Measurements from ENCODE around the gene ARHGAP11A. TPM values are rescaled to one million over a fixed set of nuclear protein-coding genes. Genes with fewer than 3 reads are reported as not detected.
"Not testable (repeated sequence)": the region's sequence is repeated elsewhere in the genome, so short reads cannot be mapped to it uniquely, and the experiment has no call there.

ARHGAP11A gene
- 13.8 and 84.9 TPM in 2 replicates for total RNA-seq (2011; cell fraction: chromatin; rRNA removed; ENCODE audit: low replicate concordance)
- 10.0 and 17.0 TPM in 2 replicates for total RNA-seq (2011; cell fraction: nucleolus; rRNA removed)
- total RNA-seq (2011; cell fraction: nucleoplasm; rRNA removed) = 27.4 and 31.5 TPM in 2 replicates
- total RNA-seq (2014; rRNA removed) (39.0 and 40.5 TPM in 2 replicates), total RNA-seq (2014; rRNA removed; fragmentation: Illumina TruSeq; extraction: Trizol) (68.9 and 89.7 TPM in 2 replicates), total RNA-seq (2015; rRNA removed; fragmentation: Illumina TruSeq; extraction: Trizol) (61.1 and 61.5 TPM in 2 replicates), total RNA-seq (2021) (68.4 and 92.5 TPM in 2 replicates), polyA plus RNA-seq (2011; rRNA removed) (36.9 and 49.8 TPM in 2 replicates), polyA plus RNA-seq (2014; fragmentation: Illumina TruSeq; extraction: Trizol) (76.8 and 81.3 TPM in 2 replicates), polyA plus RNA-seq (2014; fragmentation: Nextera tagmentation; extraction: Ambion mirVana) (10 to 100 TPM; 17.5 to 21.0 TPM), polyA plus RNA-seq (2014; rRNA removed) (50.2 and 66.6 TPM in 2 replicates), polyA minus RNA-seq (2011; rRNA and poly(A)+ RNA removed) (42.8 and 58.4 TPM in 2 replicates), Bru-seq, nascent RNA (percentile 96 among the genes with signal in this experiment), BruChase-seq, experiment 1, labeled RNA remaining after a 2-hour chase (percentile 98 among the genes with signal in this experiment), BruChase-seq, experiment 2, labeled RNA remaining after a 6-hour chase (percentile 98 among the genes with signal in this experiment)
- 7.7 and 14.0 TPM in 2 replicates for polyA plus RNA-seq (2011; cell fraction: cytosol; rRNA removed)
- 17.3 and 17.5 TPM in 2 replicates for polyA plus RNA-seq (2011; cell fraction: nucleus; rRNA removed)
- 31.7 and 61.7 TPM in 2 replicates for polyA plus RNA-seq (2012)
- polyA minus RNA-seq (2011; cell fraction: cytosol; rRNA and poly(A)+ RNA removed) = 20.0 and 23.5 TPM in 2 replicates
- 16.2 and 27.1 TPM in 2 replicates for polyA minus RNA-seq (2011; cell fraction: nucleus; rRNA and poly(A)+ RNA removed)
- long read RNA-seq, experiment 1, full-length matches to known transcripts = 276 of 422 reads
- long read RNA-seq, experiment 1, partial matches to known transcripts = 84 of 422 reads
- long read RNA-seq, experiment 1, other reads (novel, unspliced or antisense) = 62 of 422 reads
- long read RNA-seq, experiment 2, full-length matches to known transcripts = 9 of 43 reads
- long read RNA-seq, experiment 2, partial matches to known transcripts = 8 of 43 reads
- long read RNA-seq, experiment 2, other reads (novel, unspliced or antisense) = 26 of 43 reads
- long read RNA-seq, experiment 3, full-length matches to known transcripts = 22 of 35 reads
- long read RNA-seq, experiment 3, partial matches to known transcripts = 5 of 35 reads
- long read RNA-seq, experiment 3, other reads (novel, unspliced or antisense) = 8 of 35 reads

DNA sequence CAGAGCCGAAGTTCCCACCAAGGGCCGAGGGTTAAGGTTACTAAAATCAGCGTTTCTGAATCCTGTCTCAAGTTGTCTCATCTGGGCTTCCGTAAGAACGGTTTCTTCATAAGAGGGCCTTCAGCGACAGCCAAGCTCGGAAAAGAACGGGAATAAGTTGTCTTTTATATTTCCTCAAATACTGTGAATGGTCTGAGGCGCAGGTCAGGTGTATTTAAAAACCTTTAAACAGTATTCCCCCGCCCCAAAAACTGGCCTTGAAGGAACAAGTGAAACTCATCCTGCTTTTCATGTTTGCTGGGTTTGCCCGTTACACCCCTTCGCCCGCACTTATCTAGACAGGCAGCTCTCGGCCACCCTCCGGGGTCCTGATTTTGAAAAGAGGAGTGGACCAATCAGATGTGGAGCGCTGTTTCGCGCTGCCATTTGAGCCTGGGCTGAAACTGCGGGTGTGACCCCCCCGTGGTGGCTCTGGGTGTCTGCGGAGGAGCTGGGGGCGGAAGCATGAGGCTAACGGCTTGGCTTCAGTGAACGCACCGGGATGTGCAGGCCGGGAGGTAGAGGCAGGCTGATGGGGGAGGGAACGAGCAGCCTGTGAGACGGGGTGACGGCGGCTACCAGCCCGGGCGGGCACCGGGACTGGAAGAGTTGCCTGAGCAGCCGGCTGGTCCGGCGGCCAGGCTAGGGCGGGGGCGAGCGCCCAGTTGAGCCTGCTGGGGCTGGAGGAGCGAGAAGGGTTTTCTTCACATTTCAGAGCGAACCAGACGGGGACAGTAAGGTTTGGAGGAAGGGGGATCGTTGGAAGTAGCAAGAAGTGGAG is at the start of gene ARHGAP11A:
TSS of gene ARHGAP11A (plus strand) at position 454 of the 820 bp plus-strand sequence. CDS start 708 bp downstream, outside the sequence.
- 0% methylated on average over 14 of the region's 43 CpGs for WGBS (ENCODE audit: insufficient coverage, low coverage, missing lambda C conversion rate)
- in situ Hi-C loops (cut with MboI); BruUV-seq (replicated peaks); H3K4me1 ChIP-seq (replicated peaks in 1 of 2; ENCODE audit: control insufficient read depth in 2 of 2, insufficient read depth in 2 of 2, low read length in 2 of 2); H3K36me3 ChIP-seq (ENCODE audit: control insufficient read depth, insufficient read depth, low read length); H4K20me1 ChIP-seq (replicated peaks; ENCODE audit: control insufficient read depth, insufficient read depth, low read length); H3K27me3 ChIP-seq (ENCODE audit: control insufficient read depth in 2 of 2, insufficient read depth in 2 of 2, low read length in 2 of 2); CTCF ChIA-PET (ENCODE audit: low intra/inter-chr PET ratio); H3K9me3 ChIP-seq (replicated peaks; ENCODE audit: control insufficient read depth, insufficient read depth, low read depth, low read length); H3K9me1 ChIP-seq (ENCODE audit: control insufficient read depth, insufficient read depth, low read length); POLR2A ChIA-PET; intact Hi-C loops (cut with micrococcal nuclease); TF ChIP-seq MYBL2 (CRISPR knock-in tag; IDR thresholded peaks at IDR 0.05; ENCODE audit: borderline replicate concordance); NR2C2 (CRISPR knock-in tag; IDR thresholded peaks at IDR 0.05): not testable (repeated sequence)
- Histone ChIP-seq H3K27ac (ENCODE audit: extremely low read depth, low read depth, low read length) (peak within 1 kb of the TSS; percentile 91), H3K79me2 (ENCODE audit: control insufficient read depth, insufficient read depth, low read length) (peaks cover 49% of the 10 kb centered on the region), H2AFZ (ENCODE audit: low read depth, low read length) (peak within 1 kb of the TSS; percentile 86), H3K4me2 (ENCODE audit: insufficient read depth, low read length) (peak within 1 kb of the TSS; percentile 85), H3K9ac (ENCODE audit: insufficient read depth in 1 of 2, low read depth in 2 of 2, low read length in 2 of 2) (peak within 1 kb of the TSS; percentile 90 to 94), H3K4me3 (peak within 1 kb of the TSS; percentile 66)
- FAIRE-seq = peak; percentile 92
- peak; percentile 92 for ATAC-seq
- DNase-seq (ENCODE audit: extremely low read depth in 1 of 4, low spot score in 3 of 4) = peak; percentile 55 to 86 (median 57)
- TF ChIP-seq NCOA2 (IDR thresholded peaks at IDR 0.05; ENCODE audit: partially characterized antibody in 2 of 2) (peak in 1 of 2 experiments; percentile 72), RBFOX2 (IDR thresholded peaks at IDR 0.05; ENCODE audit: low read depth, low read length) (peak; percentile 84), SUPT5H (IDR thresholded peaks at IDR 0.05) (peak; percentile 49; the same call in 1 of the 2 replicates), VEZF1 (CRISPR knock-in tag; IDR thresholded peaks at IDR 0.05) (peak; percentile 82), MYBL2 (IDR thresholded peaks at IDR 0.05; ENCODE audit: low read depth) (peak; percentile 68), SAP30 (IDR thresholded peaks at IDR 0.05; ENCODE audit: borderline replicate concordance, insufficient read depth, low read depth, low read length, poor library complexity, severe bottlenecking) (peak; percentile 85), NR2C2 (tag; IDR thresholded peaks at IDR 0.05) (peak; percentile 39; the same call in 1 of the 2 replicates), RBBP5 (IDR thresholded peaks at IDR 0.05; ENCODE audit: borderline replicate concordance, insufficient read depth, low read length, poor library complexity, severe bottlenecking) (peak; percentile 52), NFYB (IDR thresholded peaks at IDR 0.05; ENCODE audit: extremely low read depth, insufficient read length) (peak; percentile 36)
- TF ChIP-seq, protein P1, sequence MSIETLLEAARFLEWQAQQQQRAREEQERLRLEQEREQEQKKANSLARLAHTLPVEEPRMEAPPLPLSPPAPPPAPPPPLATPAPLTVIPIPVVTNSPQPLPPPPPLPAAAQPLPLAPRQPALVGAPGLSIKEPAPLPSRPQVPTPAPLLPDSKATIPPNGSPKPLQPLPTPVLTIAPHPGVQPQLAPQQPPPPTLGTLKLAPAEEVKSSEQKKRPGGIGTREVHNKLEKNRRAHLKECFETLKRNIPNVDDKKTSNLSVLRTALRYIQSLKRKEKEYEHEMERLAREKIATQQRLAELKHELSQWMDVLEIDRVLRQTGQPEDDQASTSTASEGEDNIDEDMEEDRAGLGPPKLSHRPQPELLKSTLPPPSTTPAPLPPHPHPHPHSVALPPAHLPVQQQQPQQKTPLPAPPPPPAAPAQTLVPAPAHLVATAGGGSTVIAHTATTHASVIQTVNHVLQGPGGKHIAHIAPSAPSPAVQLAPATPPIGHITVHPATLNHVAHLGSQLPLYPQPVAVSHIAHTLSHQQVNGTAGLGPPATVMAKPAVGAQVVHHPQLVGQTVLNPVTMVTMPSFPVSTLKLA (conservative IDR thresholded peaks at IDR 0.05) = 0 out of 4 replicates have a peak, but pooled peaks of 1 of the 2 experiments have one; percentile 25
